NCI-H2196 (cell line): Measurements from ENCODE around the gene AQR.
"Not testable (repeated sequence)": the region's sequence is repeated elsewhere in the genome, so short reads cannot be mapped to it uniquely, and the experiment has no call there.

Source experiments
- DNase-seq: peaks from one replicate; lab custom pipeline; 2025; ENCODE audit not compliant: unreplicated experiment; lab: John Stamatoyannopoulos, UW

AQR gene

GRCh38 chr15:34969340-34970097, at the start of gene AQR:
TSS of gene AQR (minus strand) at chr15:34969742. CDS start at chr15:34969613, 129 bp downstream.
- peak; percentile 89 for DNase-seq

- no peak for DNase-seq
These were observed 44.7 kb upstream of the AQR start for GRCh38 chr15:35014241-35014640.

GRCh38 chr15:35013370-35013769, 43.8 kb upstream of the AQR start:
- DNase-seq, result no peak

GRCh38 chr15:35007397-35007796, 37.9 kb upstream of the AQR start:
- no peak for DNase-seq

GRCh38 chr15:35005933-35006332, 36.4 kb upstream of the AQR start:
- DNase-seq, result no peak

- DNase-seq, result no peak
These were observed 34.4 kb upstream of the AQR start for GRCh38 chr15:35003928-35004327.

GRCh38 chr15:35000511-35000910, 31.0 kb upstream of the AQR start:
- no peak for DNase-seq

- no peak for DNase-seq
These were observed 30.4 kb upstream of the AQR start for GRCh38 chr15:34999906-35000305.

- DNase-seq, result no peak
These were observed 25.4 kb upstream of the AQR start for GRCh38 chr15:34994925-34995324.

GRCh38 chr15:34993877-34994276, 24.3 kb upstream of the AQR start:
- no peak for DNase-seq

- DNase-seq, result no peak
These were observed 23.9 kb upstream of the AQR start for GRCh38 chr15:34993412-34993811.

- peak; percentile 56 for DNase-seq
These were observed 18.7 kb upstream of the AQR start, which contains the start of gene ZNF770 for GRCh38 chr15:34988027-34988902. TSS of gene ZNF770 (minus strand) at chr15:34988287. CDS start at chr15:34983434, 4,853 bp downstream.

GRCh38 chr15:34987609-34988026, 18.1 kb upstream of the AQR start:
- no peak for DNase-seq

GRCh38 chr15:34986771-34987480, 17.4 kb upstream of the AQR start:
- DNase-seq, result no peak

- no peak for DNase-seq
These were observed 16.8 kb upstream of the AQR start for GRCh38 chr15:34986326-34986725.

- DNase-seq, result no peak
These were observed 15.5 kb upstream of the AQR start for GRCh38 chr15:34984889-34985630.

- no peak for DNase-seq
These were observed 7.2 kb upstream of the AQR start for GRCh38 chr15:34976743-34977142.

GRCh38 chr15:34976073-34976472, 6.5 kb upstream of the AQR start:
- DNase-seq, result no peak

GRCh38 chr15:34973512-34973911, 4.0 kb upstream of the AQR start:
- no peak for DNase-seq

- DNase-seq, result not testable (repeated sequence)
These were observed 629 bp upstream of the AQR start for GRCh38 chr15:34970098-34970643.
